WTC11 (cell line): ENCODE results near the gene RPS24. TPM values are rescaled to one million over a fixed set of nuclear protein-coding genes. Genes with fewer than 3 reads are reported as not detected.

Experiments used
- ATAC-seq: fragments of 200-7000 bp; cut with Tn5 transposase; 2 replicates; pipeline ENCODE4 v1.10.0; 2021; ENCODE audit warnings: mild to moderate bottlenecking, moderate library complexity
- CTCF ChIA-PET: fragments of 300-600 bp; sonication (Branson Sonifier 250); formaldehyde crosslinking; loops from one replicate; lab custom pipeline; 2021; ENCODE audit warnings: antibody characterized with exemption; lab: Charles Lee
- POLR2A ChIA-PET: fragments of 350-600 bp; sonication (Branson Sonifier 250); formaldehyde crosslinking; loops from one replicate; lab custom pipeline; 2021; ENCODE audit warnings: antibody characterized with exemption; lab: Charles Lee
- DNase-seq: peaks from one replicate; pipeline ENCODE4 v3.0.0; 2021; ENCODE audit warnings: low spot score
- H3K27ac Mint-ChIP-seq: 2 replicates; pipeline ENCODE4 v1.8.0; 2021; ENCODE audit warnings: mixed read lengths
- H3K27me3 Mint-ChIP-seq: 2 replicates; pipeline ENCODE4 v1.8.0; 2021; ENCODE audit warnings: low read depth, mild to moderate bottlenecking, moderate library complexity, mixed read lengths
- H3K36me3 Mint-ChIP-seq: 2 replicates; pipeline ENCODE4 v1.8.0; 2021; ENCODE audit warnings: mixed read lengths
- H3K4me1 Mint-ChIP-seq: 2 replicates; pipeline ENCODE4 v1.8.0; 2022; ENCODE audit warnings: mixed read lengths
- H3K4me3 Mint-ChIP-seq: 2 replicates; pipeline ENCODE4 v1.8.0; 2021; ENCODE audit warnings: mild to moderate bottlenecking, moderate library complexity, mixed read lengths
- H3K9me3 Mint-ChIP-seq: 2 replicates; pipeline ENCODE4 v1.8.0; 2021; ENCODE audit warnings: mixed read lengths
- ESRRA ChIP-seq: sonication (generic); formaldehyde crosslinking; IDR thresholded peaks from 2 replicates; pipeline ENCODE4 v1.8.1; 2022; ENCODE audit warnings: mild to moderate bottlenecking, missing genetic modification reagents, borderline replicate concordance
- FOXJ3 ChIP-seq: sonication (generic); formaldehyde crosslinking; IDR thresholded peaks from 2 replicates; pipeline ENCODE4 v1.9.0; 2021; ENCODE audit warnings: missing genetic modification reagents, mild to moderate bottlenecking, borderline replicate concordance
- FOXP4 ChIP-seq: sonication (generic); formaldehyde crosslinking; IDR thresholded peaks from 2 replicates; pipeline ENCODE4 v1.8.0; 2022; ENCODE audit warnings: mild to moderate bottlenecking, missing genetic modification reagents
- NR3C1 ChIP-seq: sonication (generic); formaldehyde crosslinking; conservative IDR thresholded peaks from 2 replicates; pipeline ENCODE4 v1.8.1; 2023; ENCODE audit warnings: low read depth, mild to moderate bottlenecking, missing genetic modification reagents
- PRDM15 ChIP-seq: sonication (generic); formaldehyde crosslinking; IDR thresholded peaks from 2 replicates; pipeline ENCODE4 v1.8.0; 2022; ENCODE audit warnings: missing genetic modification reagents
- PREB ChIP-seq: sonication (generic); formaldehyde crosslinking; IDR thresholded peaks from 2 replicates; pipeline ENCODE4 v1.8.1; 2022; ENCODE audit warnings: mild to moderate bottlenecking, missing genetic modification reagents, moderate library complexity, borderline replicate concordance
- SMAD3 ChIP-seq: sonication (generic); formaldehyde crosslinking; IDR thresholded peaks from 2 replicates; pipeline ENCODE4 v1.8.0; 2022; ENCODE audit warnings: missing genetic modification reagents, mild to moderate bottlenecking, borderline replicate concordance
- ZBTB21 ChIP-seq: sonication (generic); formaldehyde crosslinking; IDR thresholded peaks from 2 replicates; pipeline ENCODE4 v1.8.1; 2023; ENCODE audit warnings: mild to moderate bottlenecking, missing genetic modification reagents, borderline replicate concordance
- ZNF138 ChIP-seq: sonication (generic); formaldehyde crosslinking; conservative IDR thresholded peaks from 2 replicates; pipeline ENCODE4 v1.8.1; 2022; ENCODE audit warnings: mild to moderate bottlenecking, moderate library complexity, missing genetic modification reagents
- ZNF396 ChIP-seq: fragments of 250-450 bp; sonication (Bioruptor Pico); IDR thresholded peaks from 2 replicates; pipeline ENCODE4 v1.8.0; 2021; ENCODE audit warnings: mild to moderate bottlenecking, moderate library complexity, borderline replicate concordance
- ZNF416 ChIP-seq: fragments of 250-450 bp; sonication (Bioruptor Pico); IDR thresholded peaks from 2 replicates; pipeline ENCODE4 v1.9.0; 2021; ENCODE audit warnings: mild to moderate bottlenecking, inconsistent platforms
- ZNF671 ChIP-seq: fragments of 250-450 bp; sonication (Bioruptor Pico); IDR thresholded peaks from 2 replicates; pipeline ENCODE4 v1.8.0; 2021; ENCODE audit warnings: mild to moderate bottlenecking
- total RNA-seq: library from RNA; stranded (reverse); gene quantifications from 3 replicates; pipeline ENCODE4 v1.2.3, GENCODE V29; 2021
- TF ChIP-seq, protein P1 (sequence below): fragments of 250-450 bp; sonication (Bioruptor Pico); IDR thresholded peaks from 2 replicates; pipeline ENCODE4 v1.9.0; 2021; ENCODE audit warnings: mild to moderate bottlenecking
- TF ChIP-seq, protein P2 (sequence below): sonication (generic); formaldehyde crosslinking; IDR thresholded peaks from 2 replicates; pipeline ENCODE4 v1.8.1; 2023; ENCODE audit warnings: mild to moderate bottlenecking, missing genetic modification reagents

RPS24 gene
- total RNA-seq, 1 experiment from 2014 or later, result 1,819 TPM

DNA sequence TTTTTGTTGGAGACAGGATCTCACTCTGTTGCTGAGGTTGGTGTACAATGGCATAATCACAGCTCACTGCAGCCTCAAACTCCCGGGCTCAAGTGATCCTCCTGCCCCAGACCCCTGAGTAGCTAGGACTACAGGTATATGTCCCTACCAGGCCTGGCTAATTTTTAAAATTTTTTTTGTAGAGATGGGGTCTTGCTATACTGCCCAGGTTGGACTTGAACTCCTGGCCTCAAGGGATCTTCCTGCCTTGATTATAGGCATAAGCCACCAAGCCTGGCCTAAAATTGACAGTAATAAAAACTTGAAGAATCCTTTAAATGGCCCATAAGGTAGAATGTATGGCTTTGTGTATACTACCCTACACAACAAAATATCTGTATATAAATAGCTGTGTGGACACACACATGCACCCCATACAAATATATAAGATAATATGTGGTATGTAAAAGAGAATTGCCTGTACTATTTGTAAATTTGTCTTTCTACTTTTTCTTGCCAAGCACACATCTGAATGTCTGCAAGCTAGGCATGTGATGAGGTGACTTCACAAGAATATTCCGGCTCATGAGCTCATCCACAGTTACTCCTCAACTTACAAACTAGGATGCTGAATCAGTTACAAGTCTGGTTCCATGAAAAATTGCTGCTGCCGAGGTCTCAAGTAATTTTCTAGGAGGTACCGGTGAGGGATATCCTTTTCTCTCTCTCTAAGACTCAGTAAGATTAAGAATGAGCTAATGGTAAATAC, 30.9 kb upstream of the RPS24 start:
- Mint-ChIP-seq H3K27me3 (no peaks in the 10 kb centered on the region), H3K36me3 (peaks cover 83% of the 10 kb centered on the region), H3K9me3 (no peaks in the 10 kb centered on the region), H3K27ac (no peak overlapping the region), H3K4me3 (no peak overlapping the region), H3K4me1 (no peaks in the 10 kb centered on the region)
- POLR2A ChIA-PET, result no interaction called here
- ATAC-seq, result no peak
- CTCF ChIA-PET, result interaction anchor here (1.3 kb wide), 1 partner anchor 27 kb away, joined by 3 read pairs; the partner anchor contains the start of gene POLR3A
- no peak for DNase-seq
- TF ChIP-seq ZNF671 (CRISPR knock-in tag) (no peak), ESRRA (CRISPR knock-in tag) (no peak), PREB (CRISPR knock-in tag) (no peak), PRDM15 (CRISPR knock-in tag) (no peak), ZBTB21 (no peak), ZNF416 (CRISPR knock-in tag) (no peak), NR3C1 (CRISPR knock-in tag) (no peak), FOXP4 (CRISPR knock-in tag) (no peak)
- TF ChIP-seq, protein P1, sequence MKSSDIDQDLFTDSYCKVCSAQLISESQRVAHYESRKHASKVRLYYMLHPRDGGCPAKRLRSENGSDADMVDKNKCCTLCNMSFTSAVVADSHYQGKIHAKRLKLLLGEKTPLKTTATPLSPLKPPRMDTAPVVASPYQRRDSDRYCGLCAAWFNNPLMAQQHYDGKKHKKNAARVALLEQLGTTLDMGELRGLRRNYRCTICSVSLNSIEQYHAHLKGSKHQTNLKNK (CRISPR knock-in tag), result no peak
- TF ChIP-seq, protein P2, sequence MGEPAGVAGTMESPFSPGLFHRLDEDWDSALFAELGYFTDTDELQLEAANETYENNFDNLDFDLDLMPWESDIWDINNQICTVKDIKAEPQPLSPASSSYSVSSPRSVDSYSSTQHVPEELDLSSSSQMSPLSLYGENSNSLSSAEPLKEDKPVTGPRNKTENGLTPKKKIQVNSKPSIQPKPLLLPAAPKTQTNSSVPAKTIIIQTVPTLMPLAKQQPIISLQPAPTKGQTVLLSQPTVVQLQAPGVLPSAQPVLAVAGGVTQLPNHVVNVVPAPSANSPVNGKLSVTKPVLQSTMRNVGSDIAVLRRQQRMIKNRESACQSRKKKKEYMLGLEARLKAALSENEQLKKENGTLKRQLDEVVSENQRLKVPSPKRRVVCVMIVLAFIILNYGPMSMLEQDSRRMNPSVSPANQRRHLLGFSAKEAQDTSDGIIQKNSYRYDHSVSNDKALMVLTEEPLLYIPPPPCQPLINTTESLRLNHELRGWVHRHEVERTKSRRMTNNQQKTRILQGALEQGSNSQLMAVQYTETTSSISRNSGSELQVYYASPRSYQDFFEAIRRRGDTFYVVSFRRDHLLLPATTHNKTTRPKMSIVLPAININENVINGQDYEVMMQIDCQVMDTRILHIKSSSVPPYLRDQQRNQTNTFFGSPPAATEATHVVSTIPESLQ (CRISPR knock-in tag), result no peak

DNA sequence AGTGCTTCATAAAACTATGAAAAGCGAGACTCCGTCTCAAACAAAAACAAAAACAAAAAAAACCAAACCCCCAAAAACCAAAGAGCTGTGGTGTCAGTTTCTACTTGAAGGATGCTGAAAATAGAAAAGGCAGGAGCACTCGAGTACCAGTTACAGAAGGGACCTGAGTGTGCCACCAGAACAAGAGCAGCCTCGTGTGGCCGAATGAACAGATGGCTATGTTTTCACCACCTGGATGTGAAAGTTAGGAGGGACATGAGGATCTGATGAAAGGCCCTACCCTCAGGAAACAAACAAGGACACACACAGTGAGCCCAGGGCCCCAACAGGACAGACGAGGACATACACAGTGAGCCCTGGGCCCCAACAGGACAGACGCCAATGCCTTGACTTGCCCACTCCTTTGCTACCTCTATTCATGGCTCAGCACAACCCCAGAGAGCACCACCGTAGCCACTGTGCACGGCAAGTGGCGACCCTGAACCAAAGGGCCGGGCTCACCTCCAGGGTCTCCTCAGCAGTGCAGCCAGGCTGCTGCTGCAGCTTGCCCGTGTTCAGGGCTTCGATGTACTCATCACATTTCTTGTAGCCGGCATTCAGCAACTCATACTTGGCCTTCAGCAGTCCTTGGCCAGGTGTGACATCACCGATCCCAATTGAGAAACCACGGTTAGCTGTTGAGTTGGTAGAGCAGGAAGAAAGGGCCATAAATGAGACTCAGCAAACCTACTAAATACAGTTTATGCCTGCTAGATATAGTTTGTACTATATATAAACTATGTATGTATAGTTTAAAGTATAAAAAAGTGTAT, 29.2 kb upstream of the RPS24 start:
- Mint-ChIP-seq H3K27ac (no peak overlapping the region), H3K4me1 (no peaks in the 10 kb centered on the region), H3K4me3 (no peak overlapping the region), H3K36me3 (peaks cover 82% of the 10 kb centered on the region), H3K27me3 (no peaks in the 10 kb centered on the region), H3K9me3 (no peaks in the 10 kb centered on the region)
- CTCF ChIA-PET, result interaction anchor here (1.3 kb wide), 1 partner anchor 25 kb away, joined by 3 read pairs; the partner anchor contains the start of gene POLR3A
- POLR2A ChIA-PET, result no interaction called here
- TF ChIP-seq ZNF138 (CRISPR knock-in tag), result no peak
- no peak for TF ChIP-seq SMAD3 (CRISPR knock-in tag)
- TF ChIP-seq FOXJ3 (CRISPR knock-in tag), result no peak
- TF ChIP-seq ZNF396 (CRISPR knock-in tag), result no peak
- no peak for TF ChIP-seq ZNF671 (CRISPR knock-in tag)
- TF ChIP-seq, protein P1 (CRISPR knock-in tag), result no peak
- no peak for DNase-seq
- no peak for ATAC-seq
